GM13977 (cell line): ENCODE data around the gene PTPN12.

Experiments used
- DNase-seq: peaks from one replicate; pipeline ENCODE4 v3.0.0; 2012; ENCODE audit warnings: low spot score
- in situ Hi-C: fragments of 300-500 bp; cut with MboI; formaldehyde crosslinking; loops from one replicate; pipeline ENCODE4 v1.12.0; 2022; ENCODE audit warnings: low sequenced_read_pairs, low pct_unique_long_range_greater_than_20kb, mixed read lengths, inconsistent platforms; ENCODE audit not compliant: unreplicated experiment
- TF ChIP-seq, protein P1 (sequence below): IDR thresholded peaks from 2 replicates; pipeline ENCODE4 v1.5.1; 2012; ENCODE audit warnings: mild to moderate bottlenecking, control low read depth; ENCODE audit not compliant: insufficient read depth; ENCODE audit errors: extremely low read depth, missing control alignments

PTPN12 gene

DNA sequence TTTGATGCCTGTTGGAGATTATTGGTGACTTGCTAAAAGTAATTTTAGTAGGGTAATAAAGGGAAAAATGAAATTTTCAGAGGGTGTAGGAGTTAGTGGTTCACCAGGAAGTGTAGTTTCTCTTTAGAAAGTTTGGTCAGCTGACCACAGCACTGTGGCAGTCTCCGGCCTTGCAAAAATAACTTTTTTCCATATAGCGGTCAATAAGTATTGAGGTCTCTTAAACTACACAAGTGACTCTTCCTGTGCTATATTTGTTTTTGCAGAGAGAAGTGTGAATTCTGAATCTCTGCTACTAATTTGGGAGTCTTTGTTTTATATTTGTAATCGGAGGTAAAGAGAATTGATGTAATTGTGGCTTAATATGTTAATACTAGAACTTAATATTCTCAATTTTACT is 24.3 kb downstream of the PTPN12 start:
- in situ Hi-C loops: no loop called here
- DNase-seq: peak; percentile 16
- TF ChIP-seq, protein P1, sequence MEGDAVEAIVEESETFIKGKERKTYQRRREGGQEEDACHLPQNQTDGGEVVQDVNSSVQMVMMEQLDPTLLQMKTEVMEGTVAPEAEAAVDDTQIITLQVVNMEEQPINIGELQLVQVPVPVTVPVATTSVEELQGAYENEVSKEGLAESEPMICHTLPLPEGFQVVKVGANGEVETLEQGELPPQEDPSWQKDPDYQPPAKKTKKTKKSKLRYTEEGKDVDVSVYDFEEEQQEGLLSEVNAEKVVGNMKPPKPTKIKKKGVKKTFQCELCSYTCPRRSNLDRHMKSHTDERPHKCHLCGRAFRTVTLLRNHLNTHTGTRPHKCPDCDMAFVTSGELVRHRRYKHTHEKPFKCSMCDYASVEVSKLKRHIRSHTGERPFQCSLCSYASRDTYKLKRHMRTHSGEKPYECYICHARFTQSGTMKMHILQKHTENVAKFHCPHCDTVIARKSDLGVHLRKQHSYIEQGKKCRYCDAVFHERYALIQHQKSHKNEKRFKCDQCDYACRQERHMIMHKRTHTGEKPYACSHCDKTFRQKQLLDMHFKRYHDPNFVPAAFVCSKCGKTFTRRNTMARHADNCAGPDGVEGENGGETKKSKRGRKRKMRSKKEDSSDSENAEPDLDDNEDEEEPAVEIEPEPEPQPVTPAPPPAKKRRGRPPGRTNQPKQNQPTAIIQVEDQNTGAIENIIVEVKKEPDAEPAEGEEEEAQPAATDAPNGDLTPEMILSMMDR: no peak

DNA sequence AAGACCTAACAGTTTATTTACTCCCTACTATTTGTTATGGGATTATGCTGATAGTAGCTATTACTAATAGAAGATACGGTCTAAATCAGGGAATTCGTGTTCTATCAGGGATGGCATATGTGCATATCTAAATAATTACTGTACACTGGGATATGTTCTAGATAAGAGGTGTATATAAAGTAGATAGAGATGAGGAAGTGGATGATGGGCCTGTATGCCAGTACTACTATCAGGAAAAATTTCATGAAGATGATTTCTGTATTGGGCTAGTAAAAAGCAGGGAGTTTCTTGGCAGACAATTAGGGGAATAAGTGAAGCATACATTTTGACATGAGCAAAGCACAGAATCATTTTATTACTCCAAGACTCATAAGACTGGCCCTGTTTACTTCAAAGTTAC is 26.2 kb downstream of the PTPN12 start:
- TF ChIP-seq, protein P1: no peak
- in situ Hi-C loops: no loop called here
- DNase-seq: no peak

- no peak for DNase-seq
- in situ Hi-C loops: no loop called here
- TF ChIP-seq, protein P1: no peak
These were observed 28.8 kb downstream of the PTPN12 start for GRCh38 chr7:77565917-77566316.

DNA sequence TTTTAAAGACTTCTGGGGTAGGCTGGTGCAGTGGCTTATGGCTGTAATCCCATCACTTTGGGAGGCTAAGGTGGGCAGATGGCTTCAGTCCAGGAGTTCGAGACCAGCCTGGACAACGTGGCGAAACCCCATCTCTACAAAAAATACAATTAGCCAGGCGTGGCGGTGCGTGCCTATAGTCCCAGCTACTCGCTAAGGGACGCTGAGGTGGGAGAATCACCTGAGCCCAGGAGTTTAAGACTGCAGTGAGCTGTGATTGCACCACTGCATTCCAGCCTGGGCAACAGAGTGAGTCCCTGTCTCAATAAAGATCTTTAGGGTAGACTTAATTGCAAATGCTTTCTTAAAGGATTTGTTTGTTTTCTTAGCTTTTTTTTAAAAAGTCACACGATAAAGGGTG is 29.3 kb downstream of the PTPN12 start:
- TF ChIP-seq, protein P1: no peak
- in situ Hi-C loops: no loop called here
- DNase-seq: no peak

GRCh38 chr7:77569514-77570232 is 32.6 kb downstream of the PTPN12 start:
- in situ Hi-C loops: no loop called here
- TF ChIP-seq, protein P1: no peak
- no peak for DNase-seq

GRCh38 chr7:77570330-77571011 is 33.4 kb downstream of the PTPN12 start:
- in situ Hi-C loops: no loop called here
- TF ChIP-seq, protein P1: no peak
- DNase-seq: no peak
